ENCODE measurements around the gene SMARCA1. TPM values are rescaled to one million over a fixed set of nuclear protein-coding genes. Genes with fewer than 3 reads are reported as not detected.

SMARCA1 gene
- total and polyA plus RNA-seq, 2 of the 13 experiments (the other 11 are each of a cell fraction or from before 2014, with no cell fraction given): 97.7 to 145 TPM

- TF ChIP-seq ZBTB43 (CRISPR knock-in tag; conservative IDR thresholded peaks at IDR 0.05) (no peak), ZNF280D (CRISPR knock-in tag; IDR thresholded peaks at IDR 0.05) (no peak), SMAD3 (CRISPR knock-in tag; IDR thresholded peaks at IDR 0.05) (no peak), SP1 (IDR thresholded peaks at IDR 0.05) (no peak), SP1 (CRISPR knock-in tag; IDR thresholded peaks at IDR 0.05) (no peak), IKZF1 (IDR thresholded peaks at IDR 0.05) (no peak), ZNF687 (CRISPR knock-in tag; IDR thresholded peaks at IDR 0.05) (peak; percentile 77), ZNF672 (CRISPR knock-in tag; IDR thresholded peaks at IDR 0.05) (no peak), THAP8 (CRISPR knock-in tag; IDR thresholded peaks at IDR 0.05; ENCODE audit: borderline replicate concordance) (no peak), KLF9 (CRISPR knock-in tag; IDR thresholded peaks at IDR 0.05; ENCODE audit: low read depth) (no peak), ZBTB1 (CRISPR knock-in tag; IDR thresholded peaks at IDR 0.05; ENCODE audit: borderline replicate concordance) (no peak), HBP1 (CRISPR knock-in tag; IDR thresholded peaks at IDR 0.05; ENCODE audit: low read depth) (0 out of 2 replicates have a peak, but pooled peaks have one; percentile 40), HIC2 (CRISPR knock-in tag; IDR thresholded peaks at IDR 0.05; ENCODE audit: low read depth) (no peak), CC2D1A (CRISPR knock-in tag; IDR thresholded peaks at IDR 0.05) (no peak), ZIK1 (CRISPR knock-in tag; IDR thresholded peaks at IDR 0.05; ENCODE audit: borderline replicate concordance, low read depth) (no peak), RFX5 (IDR thresholded peaks at IDR 0.05; ENCODE audit: low read depth, low read length) (no peak), ZNF263 (CRISPR knock-in tag; IDR thresholded peaks at IDR 0.05) (no peak)
Observed at GRCh38 chrX:129540722-129541184, 17.5 kb upstream of the SMARCA1 start (continued).
